Measurements from ENCODE around the gene CACNA1C.

DNA sequence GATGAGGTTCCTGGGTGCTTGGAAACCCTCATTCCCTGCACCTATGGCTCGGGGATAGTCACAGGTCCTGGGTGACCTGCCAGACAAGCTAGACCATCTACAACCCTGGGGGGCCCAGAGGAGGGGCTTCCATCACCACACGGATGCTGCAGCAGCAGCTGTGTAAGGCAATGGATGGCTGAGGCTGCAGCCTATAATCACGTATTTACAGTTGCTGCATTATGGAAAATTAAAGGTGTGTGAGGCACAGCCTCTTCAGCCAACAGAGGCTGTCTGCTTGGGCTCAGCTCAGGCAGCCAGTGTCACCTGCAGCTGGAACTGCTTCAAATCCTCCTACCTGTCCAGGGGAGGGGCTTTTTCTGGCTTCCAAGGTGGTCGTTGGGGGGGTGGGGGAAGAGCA lies 268.1 kb downstream of the CACNA1C start:
- no peak for TF ChIP-seq CTCF (IDR thresholded peaks at IDR 0.05)
- TF ChIP-seq POLR2A (IDR thresholded peaks at IDR 0.05) = no peak
- no peak for TF ChIP-seq EP300 (IDR thresholded peaks at IDR 0.05)

Data from tibial nerve (tissue), 4 donors.